C4-2B (cell line): ENCODE measurements around the gene PNPLA2.

Source experiments
- ZFX ChIP-seq: fragments of 450-650 bp; IDR thresholded peaks from 2 replicates; pipeline ENCODE4 v1.6.1; 2017
- TF ChIP-seq, protein P1 (sequence below): fragments of 450-650 bp; conservative IDR thresholded peaks from 2 replicates; pipeline ENCODE4 v1.5.1; 2017; ENCODE audit warnings: mild to moderate bottlenecking

DNA sequence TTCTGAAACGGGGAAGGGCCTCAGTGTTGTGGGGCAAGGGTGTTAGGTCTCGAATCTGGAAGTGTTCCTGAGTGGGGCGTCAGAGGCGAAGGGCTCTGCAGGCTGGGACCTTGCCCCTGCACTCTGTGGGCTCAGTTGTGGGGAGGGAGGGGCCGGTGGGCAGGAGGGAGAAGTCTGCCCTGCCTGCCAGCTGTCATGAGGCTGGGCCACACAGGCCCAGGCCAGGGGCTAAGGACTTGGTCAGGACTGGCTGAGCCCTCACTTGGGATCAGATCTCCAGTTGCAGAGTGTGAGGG is 9.1 kb downstream of the PNPLA2 start, which contains the start of gene CRACR2B:
- TF ChIP-seq, protein P1, sequence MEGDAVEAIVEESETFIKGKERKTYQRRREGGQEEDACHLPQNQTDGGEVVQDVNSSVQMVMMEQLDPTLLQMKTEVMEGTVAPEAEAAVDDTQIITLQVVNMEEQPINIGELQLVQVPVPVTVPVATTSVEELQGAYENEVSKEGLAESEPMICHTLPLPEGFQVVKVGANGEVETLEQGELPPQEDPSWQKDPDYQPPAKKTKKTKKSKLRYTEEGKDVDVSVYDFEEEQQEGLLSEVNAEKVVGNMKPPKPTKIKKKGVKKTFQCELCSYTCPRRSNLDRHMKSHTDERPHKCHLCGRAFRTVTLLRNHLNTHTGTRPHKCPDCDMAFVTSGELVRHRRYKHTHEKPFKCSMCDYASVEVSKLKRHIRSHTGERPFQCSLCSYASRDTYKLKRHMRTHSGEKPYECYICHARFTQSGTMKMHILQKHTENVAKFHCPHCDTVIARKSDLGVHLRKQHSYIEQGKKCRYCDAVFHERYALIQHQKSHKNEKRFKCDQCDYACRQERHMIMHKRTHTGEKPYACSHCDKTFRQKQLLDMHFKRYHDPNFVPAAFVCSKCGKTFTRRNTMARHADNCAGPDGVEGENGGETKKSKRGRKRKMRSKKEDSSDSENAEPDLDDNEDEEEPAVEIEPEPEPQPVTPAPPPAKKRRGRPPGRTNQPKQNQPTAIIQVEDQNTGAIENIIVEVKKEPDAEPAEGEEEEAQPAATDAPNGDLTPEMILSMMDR, result no peak
- TF ChIP-seq ZFX, result no peak
